Hepatocyte (in vitro differentiated cells): ENCODE results near the gene SH3RF1.

Experiments used
- EZH2phosphoT487 ChIP-seq: fragments of 200-600 bp; sonication (generic); IDR thresholded peaks from one replicate; pipeline ENCODE4 v1.6.1; 2018; ENCODE audit warnings: antibody characterized with exemption, mild to moderate bottlenecking, low read depth, moderate library complexity; ENCODE audit not compliant: unreplicated experiment, severe bottlenecking
- TF ChIP-seq, protein P1 (sequence below): fragments of 200-600 bp; sonication (generic); IDR thresholded peaks from 2 replicates; pipeline ENCODE4 v1.5.1; 2016; ENCODE audit warnings: antibody characterized with exemption, mild to moderate bottlenecking; ENCODE audit not compliant: poor library complexity

DNA sequence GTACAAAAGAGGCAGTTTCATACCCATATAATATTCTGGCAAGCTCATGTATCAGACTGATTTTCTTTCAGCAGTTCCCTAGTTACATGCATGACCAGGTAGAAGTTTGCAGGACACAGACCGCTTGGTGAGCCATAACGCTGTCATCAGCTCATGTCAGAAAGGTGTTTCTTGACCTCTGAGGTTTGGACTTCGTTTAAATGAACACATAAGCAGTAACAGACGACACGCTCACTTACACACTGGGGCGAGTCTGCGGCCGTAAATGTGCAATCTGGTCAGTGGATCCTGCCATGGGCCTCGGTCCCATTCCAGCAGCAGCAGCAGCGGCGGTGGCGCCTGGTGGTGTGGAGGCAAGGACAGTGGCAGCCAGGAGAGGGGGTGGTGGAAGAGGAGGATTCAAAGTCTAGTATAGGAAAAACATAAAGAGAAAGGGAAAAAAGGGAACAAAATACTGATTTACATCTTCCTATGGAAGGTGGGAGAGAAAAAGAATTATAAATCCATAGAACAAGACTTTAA is 148.8 kb downstream of the SH3RF1 start:
- TF ChIP-seq EZH2phosphoT487, result no peak
- TF ChIP-seq, protein P1, sequence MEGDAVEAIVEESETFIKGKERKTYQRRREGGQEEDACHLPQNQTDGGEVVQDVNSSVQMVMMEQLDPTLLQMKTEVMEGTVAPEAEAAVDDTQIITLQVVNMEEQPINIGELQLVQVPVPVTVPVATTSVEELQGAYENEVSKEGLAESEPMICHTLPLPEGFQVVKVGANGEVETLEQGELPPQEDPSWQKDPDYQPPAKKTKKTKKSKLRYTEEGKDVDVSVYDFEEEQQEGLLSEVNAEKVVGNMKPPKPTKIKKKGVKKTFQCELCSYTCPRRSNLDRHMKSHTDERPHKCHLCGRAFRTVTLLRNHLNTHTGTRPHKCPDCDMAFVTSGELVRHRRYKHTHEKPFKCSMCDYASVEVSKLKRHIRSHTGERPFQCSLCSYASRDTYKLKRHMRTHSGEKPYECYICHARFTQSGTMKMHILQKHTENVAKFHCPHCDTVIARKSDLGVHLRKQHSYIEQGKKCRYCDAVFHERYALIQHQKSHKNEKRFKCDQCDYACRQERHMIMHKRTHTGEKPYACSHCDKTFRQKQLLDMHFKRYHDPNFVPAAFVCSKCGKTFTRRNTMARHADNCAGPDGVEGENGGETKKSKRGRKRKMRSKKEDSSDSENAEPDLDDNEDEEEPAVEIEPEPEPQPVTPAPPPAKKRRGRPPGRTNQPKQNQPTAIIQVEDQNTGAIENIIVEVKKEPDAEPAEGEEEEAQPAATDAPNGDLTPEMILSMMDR, result no peak
